Type B pancreatic cell (in vitro differentiated cells): ENCODE measurements around the gene THEM5. TPM values are rescaled to one million over a fixed set of nuclear protein-coding genes. Genes with fewer than 3 reads are reported as not detected.
"Not testable (repeated sequence)": the region's sequence is repeated elsewhere in the genome, so short reads cannot be mapped to it uniquely, and the experiment has no call there.

Source experiments
- DNase-seq: peaks from one replicate; pipeline ENCODE4 v3.0.0; 2021; ENCODE audit warnings: mixed read lengths; ENCODE audit not compliant: unreplicated experiment; ENCODE audit errors: extremely low spot score
- H3K27ac Mint-ChIP-seq: 2 replicates; pipeline ENCODE4 v1.8.0; 2021; ENCODE audit warnings: mild to moderate bottlenecking, mixed read lengths
- H3K27me3 Mint-ChIP-seq: 2 replicates; pipeline ENCODE4 v1.8.0; 2021; ENCODE audit warnings: mixed read lengths
- H3K36me3 Mint-ChIP-seq: 2 replicates; pipeline ENCODE4 v1.8.0; 2021; ENCODE audit warnings: mixed read lengths
- H3K4me1 Mint-ChIP-seq: one replicate; pipeline ENCODE4 v1.8.0; 2021; ENCODE audit warnings: mixed read lengths; ENCODE audit not compliant: unreplicated experiment
- H3K4me3 Mint-ChIP-seq: 2 replicates; pipeline ENCODE4 v1.8.0; 2021; ENCODE audit warnings: mild to moderate bottlenecking, mixed read lengths
- H3K9me3 Mint-ChIP-seq: 2 replicates; pipeline ENCODE4 v1.8.0; 2021; ENCODE audit warnings: mixed read lengths
- CTCF ChIP-seq: fragments of 200-600 bp; sonication (generic); conservative IDR thresholded peaks from 2 replicates; pipeline ENCODE4 v1.5.0; 2021; ENCODE audit warnings: antibody characterized with exemption, mild to moderate bottlenecking
- total RNA-seq: library from RNA; stranded (reverse); gene quantifications from 2 replicates; pipeline ENCODE4 v1.2.1, GENCODE V29; 2021; ENCODE audit warnings: low replicate concordance

Gene THEM5
- total RNA-seq, 1 donor from 2014 or later, result not detected

- DNase-seq, result no peak
- no peak overlapping the region for H3K4me3 Mint-ChIP-seq
- no peak for TF ChIP-seq CTCF
- H3K4me1 Mint-ChIP-seq, result no peaks in the 10 kb centered on the region
- H3K9me3 Mint-ChIP-seq, result no peaks in the 10 kb centered on the region
- H3K36me3 Mint-ChIP-seq, result peaks cover 10% of the 10 kb centered on the region
- no peak overlapping the region for H3K27ac Mint-ChIP-seq
- H3K27me3 Mint-ChIP-seq, result no peaks in the 10 kb centered on the region
These were observed 29.0 kb upstream of the THEM5 start for GRCh38 chr1:151882466-151882865.

GRCh38 chr1:151881479-151881878 is 28.0 kb upstream of the THEM5 start:
- Mint-ChIP-seq H3K27ac (no peak overlapping the region), H3K4me1 (no peaks in the 10 kb centered on the region), H3K9me3 (no peaks in the 10 kb centered on the region), H3K27me3 (no peaks in the 10 kb centered on the region), H3K4me3 (no peak overlapping the region), H3K36me3 (peaks cover 5% of the 10 kb centered on the region)
- TF ChIP-seq CTCF, result no peak
- DNase-seq, result no peak

DNA sequence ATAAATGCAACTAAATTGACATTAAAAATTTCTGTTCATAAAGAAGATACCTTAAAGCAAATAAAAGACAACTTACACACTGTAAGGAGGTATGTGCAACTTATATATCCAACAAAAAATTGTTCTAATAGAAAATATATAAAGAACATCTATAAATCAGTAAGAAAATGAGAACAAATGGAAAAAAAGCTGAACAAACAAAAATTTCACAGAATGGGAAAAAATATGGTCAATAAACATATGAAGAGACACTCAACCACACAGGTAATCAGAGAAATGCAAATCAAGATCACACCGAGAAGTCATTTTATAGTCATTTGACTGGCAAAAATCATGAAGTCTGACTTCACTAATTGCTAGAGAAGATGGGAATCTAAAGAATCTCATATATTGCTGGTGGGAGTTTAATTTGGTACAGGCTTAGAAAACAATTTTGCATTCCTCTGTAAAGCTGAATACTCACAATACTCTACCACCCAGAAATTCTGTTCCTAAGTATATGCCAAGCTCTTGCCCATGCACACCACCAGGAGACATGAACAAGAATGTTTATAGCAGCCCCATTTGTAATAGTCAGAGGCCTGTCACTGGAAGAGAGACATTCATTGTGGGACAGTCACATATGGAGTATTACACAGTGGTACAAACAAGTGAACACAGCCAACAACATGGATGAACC is 22.0 kb upstream of the THEM5 start:
- DNase-seq, result no peak
- Mint-ChIP-seq H3K4me1 (no peaks in the 10 kb centered on the region), H3K4me3 (no peak overlapping the region), H3K27ac (no peak overlapping the region), H3K27me3 (no peaks in the 10 kb centered on the region), H3K36me3 (peaks cover 6% of the 10 kb centered on the region), H3K9me3 (no peaks in the 10 kb centered on the region)
- no peak for TF ChIP-seq CTCF

- H3K27me3 Mint-ChIP-seq, H3K36me3 Mint-ChIP-seq, H3K4me1 Mint-ChIP-seq, H3K27ac Mint-ChIP-seq, DNase-seq, H3K9me3 Mint-ChIP-seq, H3K4me3 Mint-ChIP-seq: not testable (repeated sequence)
These were observed 19.3 kb upstream of the THEM5 start for GRCh38 chr1:151872776-151873175.

DNA sequence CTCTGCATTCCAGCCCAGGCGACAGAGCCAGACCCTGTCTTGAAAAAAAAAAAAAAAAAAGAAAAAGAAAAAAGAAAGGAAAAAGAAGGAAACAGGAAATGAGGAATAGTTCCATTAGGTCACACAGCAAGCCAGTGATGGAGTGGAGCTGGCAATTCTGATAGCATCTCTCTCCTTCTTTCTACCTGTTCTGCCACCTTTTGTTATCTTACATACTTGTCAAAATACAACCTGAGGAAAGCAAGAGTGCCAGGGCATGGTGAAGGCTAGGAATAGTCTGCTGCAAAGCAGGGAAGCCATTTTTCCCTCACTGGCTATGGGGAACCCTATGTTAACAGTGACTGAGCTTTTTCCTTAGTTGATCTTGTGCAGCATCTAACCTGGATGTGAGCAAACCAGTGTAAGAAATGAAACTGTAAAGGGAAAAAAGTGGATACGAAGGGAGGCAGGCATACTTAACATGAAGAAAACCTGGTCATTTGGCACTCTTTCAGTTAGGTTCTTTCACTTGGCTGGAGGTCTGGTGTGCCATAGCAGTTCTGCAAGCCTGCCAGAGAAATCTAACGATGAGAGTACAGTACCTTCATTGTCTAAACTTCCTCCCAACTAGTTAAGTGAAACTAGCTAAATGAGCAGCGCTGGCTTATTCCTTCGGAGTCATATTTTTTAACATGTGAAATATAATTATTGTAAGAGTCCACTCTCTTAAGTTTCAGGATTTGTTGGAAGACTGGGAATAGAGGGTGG is 17.9 kb upstream of the THEM5 start:
- TF ChIP-seq CTCF, result no peak
- H3K27me3 Mint-ChIP-seq, result no peaks in the 10 kb centered on the region
- no peak overlapping the region for H3K4me3 Mint-ChIP-seq
- no peak for DNase-seq
- H3K36me3 Mint-ChIP-seq, result peaks cover 6% of the 10 kb centered on the region
- no peaks in the 10 kb centered on the region for H3K9me3 Mint-ChIP-seq
- no peak overlapping the region for H3K27ac Mint-ChIP-seq
- H3K4me1 Mint-ChIP-seq, result no peaks in the 10 kb centered on the region

DNA sequence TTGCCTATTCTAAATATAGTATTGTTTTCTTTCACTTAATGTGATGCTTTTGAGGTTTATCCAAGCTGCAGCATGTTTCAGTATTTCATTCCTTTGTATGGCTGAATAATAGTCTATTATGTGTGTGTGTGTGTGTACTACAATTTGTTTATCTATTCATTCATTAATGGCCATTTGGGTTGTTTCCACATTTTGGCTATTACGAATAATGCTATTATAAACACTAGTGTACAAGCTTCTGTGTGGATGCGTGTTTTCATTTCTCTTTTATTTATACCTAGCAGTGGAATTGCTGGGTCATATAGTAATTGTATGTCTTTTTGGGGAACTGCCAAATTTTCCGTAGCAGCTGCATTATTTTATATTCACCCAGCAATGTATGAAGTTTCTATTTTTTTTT is 15.0 kb upstream of the THEM5 start:
- H3K4me3 Mint-ChIP-seq, result no peak overlapping the region
- no peaks in the 10 kb centered on the region for H3K36me3 Mint-ChIP-seq
- no peak overlapping the region for H3K27ac Mint-ChIP-seq
- no peaks in the 10 kb centered on the region for H3K4me1 Mint-ChIP-seq
- H3K27me3 Mint-ChIP-seq, result peaks cover 2% of the 10 kb centered on the region
- no peak for TF ChIP-seq CTCF
- H3K9me3 Mint-ChIP-seq, result no peaks in the 10 kb centered on the region
- DNase-seq, result no peak
